K562 (cell line): ENCODE data around the gene RNF212B. TPM values are rescaled to one million over a fixed set of nuclear protein-coding genes. Genes with fewer than 3 reads are reported as not detected.

Experiments used
- ARNT ChIP-seq, 2 experiments: fragments of 450-650 bp; IDR thresholded peaks; 2 replicates each; pipeline ENCODE4 v1.6.1; 2016; ENCODE audit warnings: mild to moderate bottlenecking in 1 of 2
- GTF2F1 ChIP-seq: IDR thresholded peaks from 2 replicates; pipeline ENCODE4 v1.6.1; 2011; ENCODE audit warnings: low read depth, low read length, improper control_type of control experiment
- HDAC2 ChIP-seq: fragments of 450-650 bp; IDR thresholded peaks from 2 replicates; pipeline ENCODE4 v1.6.1; 2016; ENCODE audit warnings: mild to moderate bottlenecking
- HLTF ChIP-seq: fragments of 450-650 bp; IDR thresholded peaks from 2 replicates; pipeline ENCODE4 v1.6.1; 2016
- JUN ChIP-seq, 2 experiments: sonication (generic) in 1 of 2; formaldehyde crosslinking in 1 of 2; IDR thresholded peaks; 2 replicates each; pipeline versions ENCODE4 v1.6.1 to v1.8.0; 2012 to 2022; ENCODE audit warnings: borderline replicate concordance in 2 of 2, mild to moderate bottlenecking in 2 of 2, improper control_type of control experiment in 1 of 2, low read depth in 1 of 2, low read length in 1 of 2, missing genetic modification reagents in 1 of 2
- NFYB ChIP-seq: IDR thresholded peaks from 2 replicates; pipeline ENCODE4 v1.6.1; 2011; ENCODE audit warnings: mild to moderate bottlenecking, moderate library complexity; ENCODE audit not compliant: insufficient read length; ENCODE audit errors: extremely low read depth
- NR4A1 ChIP-seq, 2 experiments: fragments of 250-450 bp in 1 of 2; fragments of 450-650 bp in 1 of 2; sonication (Bioruptor Pico) in 1 of 2; IDR thresholded peaks; 2 replicates each; pipeline versions ENCODE4 v1.4.0 to v1.6.1; 2016 to 2020; ENCODE audit warnings: mild to moderate bottlenecking in 2 of 2, missing compliant biosample characterization in 1 of 2, missing genetic modification characterization in 1 of 2, moderate library complexity in 1 of 2
- PPARD ChIP-seq: fragments of 250-450 bp; sonication (Bioruptor Pico); IDR thresholded peaks from 2 replicates; pipeline ENCODE4 v1.8.0; 2022; ENCODE audit warnings: inconsistent platforms, mild to moderate bottlenecking, moderate library complexity
- RBM25 ChIP-seq: fragments of 200-400 bp; formaldehyde crosslinking; IDR thresholded peaks from 2 replicates; pipeline ENCODE4 v1.6.1; 2018; ENCODE audit warnings: low read length, low read depth, moderate library complexity; ENCODE audit not compliant: severe bottlenecking
- SMAD4 ChIP-seq: fragments of 250-450 bp; sonication (Bioruptor Pico); conservative IDR thresholded peaks from 2 replicates; pipeline ENCODE4 v1.8.0; 2021; ENCODE audit warnings: inconsistent platforms, mild to moderate bottlenecking, moderate library complexity
- THRAP3 ChIP-seq: fragments of 450-650 bp; IDR thresholded peaks from 2 replicates; pipeline ENCODE4 v1.6.1; 2016; ENCODE audit warnings: mild to moderate bottlenecking, inconsistent platforms, borderline replicate concordance
- TRIM28 ChIP-seq: fragments of 450-650 bp; IDR thresholded peaks from 2 replicates; pipeline ENCODE4 v1.6.1; 2017
- ZNF584 ChIP-seq: fragments of 200-800 bp; sonication (Bioruptor generic); IDR thresholded peaks from 2 replicates; pipeline ENCODE4 v1.6.1; 2016; ENCODE audit warnings: low read depth, mild to moderate bottlenecking, missing genetic modification characterization, missing compliant biosample characterization
- polyA plus RNA-seq, 8 experiments: library from polyadenylated mRNA; depleted of rRNA in 4 of 8; stranded (reverse) in 5 of 8; unstranded in 3 of 8; fragments of >200 nt; fragmentation: Nextera tagmentation in 2 of 8; fragmentation: Illumina TruSeq in 1 of 8; extraction: Ambion mirVana in 2 of 8; extraction: Trizol in 1 of 8; gene quantifications; 2 replicates each; pipeline versions ENCODE4 v1.2.1 to v1.2.3, GENCODE V29; 2011 to 2014; ENCODE audit warnings: inconsistent platforms in 1 of 8, missing spikeins in 1 of 8
- total RNA-seq, 7 experiments: library from RNA; depleted of rRNA in 6 of 7; stranded (reverse); fragments of >200 nt in 6 of 7; fragmentation: Illumina TruSeq in 2 of 7; extraction: Trizol in 2 of 7; gene quantifications; 2 replicates each; pipeline versions ENCODE4 v1.2.1 to v1.2.3, GENCODE V29; 2011 to 2021; ENCODE audit warnings: low replicate concordance in 1 of 7
- TF ChIP-seq, protein P1 (sequence below): sonication (generic); formaldehyde crosslinking; IDR thresholded peaks from 2 replicates; pipeline ENCODE4 v1.8.0; 2023; ENCODE audit warnings: missing genetic modification reagents, mild to moderate bottlenecking, borderline replicate concordance
- TF ChIP-seq, protein P2 (sequence below): IDR thresholded peaks from 2 replicates; pipeline ENCODE4 v1.6.1; 2011; ENCODE audit not compliant: insufficient read length; ENCODE audit errors: extremely low read depth
- TF ChIP-seq, protein P3 (sequence below): fragments of 450-650 bp; IDR thresholded peaks from 2 replicates; pipeline ENCODE4 v1.6.1; 2016; ENCODE audit warnings: antibody characterized with exemption

The RNF212B gene
- total and polyA plus RNA-seq, 9 of the 15 experiments (the other 6 are each of a cell fraction or from before 2014, with no cell fraction given), result 0.15 to 0.43 (median 0.27) TPM; not detected in 3

DNA sequence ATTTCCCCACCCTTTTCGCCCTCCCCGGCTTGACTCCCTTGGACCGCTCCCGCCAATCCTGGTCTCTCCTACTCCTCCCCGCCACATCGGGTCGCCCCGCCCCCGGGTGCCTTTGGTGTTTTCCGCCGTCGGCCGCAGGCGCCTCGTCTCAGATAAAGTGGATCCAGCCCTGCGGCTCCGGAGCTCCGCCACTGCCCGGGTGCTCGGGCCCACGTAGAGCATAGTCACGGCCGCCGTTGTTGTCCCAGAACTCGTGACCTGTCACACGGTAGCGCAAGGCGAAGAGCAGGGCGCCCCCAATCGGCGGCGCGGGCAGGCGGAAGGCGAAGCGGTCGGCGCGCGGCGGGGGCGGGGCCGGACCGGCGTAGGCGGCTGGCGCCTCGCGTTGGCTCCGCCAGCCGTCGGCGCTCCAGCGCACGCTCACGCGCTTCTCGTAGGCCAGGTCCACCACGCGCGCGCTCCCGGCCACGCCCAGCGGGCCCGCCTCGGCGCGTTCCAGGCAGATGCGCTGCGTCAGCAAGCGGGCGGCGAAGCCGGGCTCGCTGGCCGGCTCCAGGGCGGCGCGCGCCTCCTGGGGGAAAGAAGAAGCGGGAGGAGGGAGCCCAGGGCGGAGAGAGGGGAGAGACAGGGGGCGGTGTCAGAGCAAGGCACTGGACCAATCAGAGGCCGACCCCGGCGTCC, 63.7 kb downstream of the RNF212B start (continued):
- TF ChIP-seq, protein P1, sequence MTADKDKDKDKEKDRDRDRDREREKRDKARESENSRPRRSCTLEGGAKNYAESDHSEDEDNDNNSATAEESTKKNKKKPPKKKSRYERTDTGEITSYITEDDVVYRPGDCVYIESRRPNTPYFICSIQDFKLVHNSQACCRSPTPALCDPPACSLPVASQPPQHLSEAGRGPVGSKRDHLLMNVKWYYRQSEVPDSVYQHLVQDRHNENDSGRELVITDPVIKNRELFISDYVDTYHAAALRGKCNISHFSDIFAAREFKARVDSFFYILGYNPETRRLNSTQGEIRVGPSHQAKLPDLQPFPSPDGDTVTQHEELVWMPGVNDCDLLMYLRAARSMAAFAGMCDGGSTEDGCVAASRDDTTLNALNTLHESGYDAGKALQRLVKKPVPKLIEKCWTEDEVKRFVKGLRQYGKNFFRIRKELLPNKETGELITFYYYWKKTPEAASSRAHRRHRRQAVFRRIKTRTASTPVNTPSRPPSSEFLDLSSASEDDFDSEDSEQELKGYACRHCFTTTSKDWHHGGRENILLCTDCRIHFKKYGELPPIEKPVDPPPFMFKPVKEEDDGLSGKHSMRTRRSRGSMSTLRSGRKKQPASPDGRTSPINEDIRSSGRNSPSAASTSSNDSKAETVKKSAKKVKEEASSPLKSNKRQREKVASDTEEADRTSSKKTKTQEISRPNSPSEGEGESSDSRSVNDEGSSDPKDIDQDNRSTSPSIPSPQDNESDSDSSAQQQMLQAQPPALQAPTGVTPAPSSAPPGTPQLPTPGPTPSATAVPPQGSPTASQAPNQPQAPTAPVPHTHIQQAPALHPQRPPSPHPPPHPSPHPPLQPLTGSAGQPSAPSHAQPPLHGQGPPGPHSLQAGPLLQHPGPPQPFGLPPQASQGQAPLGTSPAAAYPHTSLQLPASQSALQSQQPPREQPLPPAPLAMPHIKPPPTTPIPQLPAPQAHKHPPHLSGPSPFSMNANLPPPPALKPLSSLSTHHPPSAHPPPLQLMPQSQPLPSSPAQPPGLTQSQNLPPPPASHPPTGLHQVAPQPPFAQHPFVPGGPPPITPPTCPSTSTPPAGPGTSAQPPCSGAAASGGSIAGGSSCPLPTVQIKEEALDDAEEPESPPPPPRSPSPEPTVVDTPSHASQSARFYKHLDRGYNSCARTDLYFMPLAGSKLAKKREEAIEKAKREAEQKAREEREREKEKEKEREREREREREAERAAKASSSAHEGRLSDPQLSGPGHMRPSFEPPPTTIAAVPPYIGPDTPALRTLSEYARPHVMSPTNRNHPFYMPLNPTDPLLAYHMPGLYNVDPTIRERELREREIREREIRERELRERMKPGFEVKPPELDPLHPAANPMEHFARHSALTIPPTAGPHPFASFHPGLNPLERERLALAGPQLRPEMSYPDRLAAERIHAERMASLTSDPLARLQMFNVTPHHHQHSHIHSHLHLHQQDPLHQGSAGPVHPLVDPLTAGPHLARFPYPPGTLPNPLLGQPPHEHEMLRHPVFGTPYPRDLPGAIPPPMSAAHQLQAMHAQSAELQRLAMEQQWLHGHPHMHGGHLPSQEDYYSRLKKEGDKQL (CRISPR knock-in tag), result no peak
- TF ChIP-seq ARNT (IDR thresholded peaks at IDR 0.05) (peak; percentile 53 to 78; a peak in 3 of 4 replicates), GTF2F1 (no peak), NFYB (no peak), THRAP3 (no peak), TRIM28 (no peak; the same call in 1 of the 2 replicates), JUN (IDR thresholded peaks at IDR 0.05; ENCODE audit: borderline replicate concordance, low read depth, low read length) (peak; percentile 67; the same call in 1 of the 2 replicates), JUN (CRISPR knock-in tag; IDR thresholded peaks at IDR 0.05; ENCODE audit: borderline replicate concordance) (peak; percentile 57; the same call in 1 of the 2 replicates), PPARD (CRISPR knock-in tag) (no peak), SMAD4 (CRISPR knock-in tag) (peak; percentile 98), RBM25 (peak; percentile 15), HDAC2 (peak; percentile 53; the same call in 1 of the 2 replicates), NR4A1 (CRISPR knock-in tag; IDR thresholded peaks at IDR 0.05) (no peak), NR4A1 (tag; IDR thresholded peaks at IDR 0.05) (peak; percentile 78), HLTF (no peak), ZNF584 (CRISPR knock-in tag) (peak; percentile 86)
- TF ChIP-seq, protein P2, sequence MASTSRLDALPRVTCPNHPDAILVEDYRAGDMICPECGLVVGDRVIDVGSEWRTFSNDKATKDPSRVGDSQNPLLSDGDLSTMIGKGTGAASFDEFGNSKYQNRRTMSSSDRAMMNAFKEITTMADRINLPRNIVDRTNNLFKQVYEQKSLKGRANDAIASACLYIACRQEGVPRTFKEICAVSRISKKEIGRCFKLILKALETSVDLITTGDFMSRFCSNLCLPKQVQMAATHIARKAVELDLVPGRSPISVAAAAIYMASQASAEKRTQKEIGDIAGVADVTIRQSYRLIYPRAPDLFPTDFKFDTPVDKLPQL, result no peak
- TF ChIP-seq, protein P3, sequence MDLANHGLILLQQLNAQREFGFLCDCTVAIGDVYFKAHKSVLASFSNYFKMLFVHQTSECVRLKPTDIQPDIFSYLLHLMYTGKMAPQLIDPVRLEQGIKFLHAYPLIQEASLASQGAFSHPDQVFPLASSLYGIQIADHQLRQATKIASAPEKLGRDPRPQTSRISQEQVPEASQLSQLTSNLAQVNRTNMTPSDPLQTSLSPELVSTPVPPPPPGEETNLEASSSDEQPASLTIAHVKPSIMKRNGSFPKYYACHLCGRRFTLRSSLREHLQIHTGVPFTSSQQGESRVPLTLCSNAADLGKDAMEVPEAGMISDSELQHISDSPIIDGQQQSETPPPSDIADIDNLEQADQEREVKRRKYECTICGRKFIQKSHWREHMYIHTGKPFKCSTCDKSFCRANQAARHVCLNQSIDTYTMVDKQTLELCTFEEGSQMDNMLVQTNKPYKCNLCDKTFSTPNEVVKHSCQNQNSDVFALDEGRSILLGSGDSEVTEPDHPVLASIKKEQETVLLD, result peak; percentile 87
